Osteocyte (in vitro differentiated cells): ENCODE measurements around the gene AP4E1. TPM values are rescaled to one million over a fixed set of nuclear protein-coding genes. Genes with fewer than 3 reads are reported as not detected.
"Not testable (repeated sequence)": the region's sequence is repeated elsewhere in the genome, so short reads cannot be mapped to it uniquely, and the experiment has no call there.

Experiments used
- DNase-seq: peaks from one replicate; pipeline ENCODE4 v3.0.0; 2021; ENCODE audit warnings: mixed read lengths; ENCODE audit not compliant: unreplicated experiment; ENCODE audit errors: extremely low spot score
- H3K27ac Mint-ChIP-seq: one replicate; pipeline ENCODE4 v1.8.0; 2021; ENCODE audit warnings: mild to moderate bottlenecking, mixed read lengths; ENCODE audit not compliant: unreplicated experiment
- H3K27me3 Mint-ChIP-seq: one replicate; pipeline ENCODE4 v1.8.0; 2021; ENCODE audit warnings: mixed read lengths; ENCODE audit not compliant: unreplicated experiment
- H3K36me3 Mint-ChIP-seq: one replicate; pipeline ENCODE4 v1.8.0; 2021; ENCODE audit warnings: mixed read lengths; ENCODE audit not compliant: unreplicated experiment
- H3K4me1 Mint-ChIP-seq: one replicate; pipeline ENCODE4 v1.8.0; 2021; ENCODE audit warnings: mixed read lengths; ENCODE audit not compliant: unreplicated experiment
- H3K4me3 Mint-ChIP-seq: one replicate; pipeline ENCODE4 v1.8.0; 2021; ENCODE audit warnings: mild to moderate bottlenecking, moderate library complexity, mixed read lengths; ENCODE audit not compliant: unreplicated experiment
- H3K9me3 Mint-ChIP-seq: one replicate; pipeline ENCODE4 v1.8.0; 2021; ENCODE audit warnings: mixed read lengths; ENCODE audit not compliant: unreplicated experiment
- CTCF ChIP-seq: fragments of 200-600 bp; sonication (generic); IDR thresholded peaks from 2 replicates; pipeline ENCODE4 v1.5.0; 2021; ENCODE audit warnings: antibody characterized with exemption, mild to moderate bottlenecking, moderate library complexity
- total RNA-seq: library from RNA; stranded (reverse); gene quantifications from 2 replicates; pipeline ENCODE4 v1.2.1, GENCODE V29; 2021

Gene AP4E1
- total RNA-seq, 1 donor from 2014 or later = 12.3 TPM

- Mint-ChIP-seq H3K27me3 (no peaks in the 10 kb centered on the region), H3K9me3 (no peaks in the 10 kb centered on the region), H3K4me3 (no peak overlapping the region), H3K4me1 (peaks cover 17% of the 10 kb centered on the region), H3K27ac (no peak overlapping the region), H3K36me3 (no peaks in the 10 kb centered on the region)
- DNase-seq = no peak
- TF ChIP-seq CTCF = no peak
Observed at GRCh38 chr15:50905055-50905454, 3.4 kb upstream of the AP4E1 start.

- H3K4me3 Mint-ChIP-seq = peak overlapping the region; percentile 90
- H3K27me3 Mint-ChIP-seq = no peaks in the 10 kb centered on the region
- no peak for DNase-seq
- H3K9me3 Mint-ChIP-seq = no peaks in the 10 kb centered on the region
- no peaks in the 10 kb centered on the region for H3K36me3 Mint-ChIP-seq
- H3K4me1 Mint-ChIP-seq = peaks cover 34% of the 10 kb centered on the region
- TF ChIP-seq CTCF = no peak
- peak overlapping the region; percentile 90 for H3K27ac Mint-ChIP-seq
Observed at GRCh38 chr15:50906954-50907600, 1.4 kb upstream of the AP4E1 start.

- no peak for DNase-seq
- H3K4me3 Mint-ChIP-seq = peak overlapping the region; percentile 90
- no peaks in the 10 kb centered on the region for H3K27me3 Mint-ChIP-seq
Observed at GRCh38 chr15:50907601-50908208, 778 bp upstream of the AP4E1 start.

GRCh38 chr15:50909010-50909317 is 481 bp downstream of the AP4E1 start:
- Mint-ChIP-seq H3K36me3 (peaks cover 6% of the 10 kb centered on the region), H3K4me3 (peak overlapping the region; percentile 90), H3K4me1 (peaks cover 35% of the 10 kb centered on the region), H3K9me3 (no peaks in the 10 kb centered on the region), H3K27ac (peak overlapping the region; percentile 93), H3K27me3 (no peaks in the 10 kb centered on the region)
- TF ChIP-seq CTCF = no peak
- DNase-seq = no peak

More at GRCh38 chr15:50907601-50908208, 778 bp upstream of the AP4E1 start:
- Mint-ChIP-seq H3K27ac (peak overlapping the region; percentile 90), H3K4me1 (peaks cover 35% of the 10 kb centered on the region), H3K36me3 (no peaks in the 10 kb centered on the region), H3K9me3 (no peaks in the 10 kb centered on the region)
- TF ChIP-seq CTCF = no peak

- H3K4me3 Mint-ChIP-seq = peak overlapping the region; percentile 90
- DNase-seq, H3K9me3 Mint-ChIP-seq, H3K27me3 Mint-ChIP-seq: not testable (repeated sequence)
- H3K27ac Mint-ChIP-seq = peak overlapping the region; percentile 93
- peaks cover 11% of the 10 kb centered on the region for H3K36me3 Mint-ChIP-seq
- peaks cover 35% of the 10 kb centered on the region for H3K4me1 Mint-ChIP-seq
Observed at GRCh38 chr15:50910426-50910795, 1.9 kb downstream of the AP4E1 start.
